ENCODE results near the gene RASA3.
"Not testable (repeated sequence)": the region's sequence is repeated elsewhere in the genome, so short reads cannot be mapped to it uniquely, and the experiment has no call there.

Gene RASA3

DNA sequence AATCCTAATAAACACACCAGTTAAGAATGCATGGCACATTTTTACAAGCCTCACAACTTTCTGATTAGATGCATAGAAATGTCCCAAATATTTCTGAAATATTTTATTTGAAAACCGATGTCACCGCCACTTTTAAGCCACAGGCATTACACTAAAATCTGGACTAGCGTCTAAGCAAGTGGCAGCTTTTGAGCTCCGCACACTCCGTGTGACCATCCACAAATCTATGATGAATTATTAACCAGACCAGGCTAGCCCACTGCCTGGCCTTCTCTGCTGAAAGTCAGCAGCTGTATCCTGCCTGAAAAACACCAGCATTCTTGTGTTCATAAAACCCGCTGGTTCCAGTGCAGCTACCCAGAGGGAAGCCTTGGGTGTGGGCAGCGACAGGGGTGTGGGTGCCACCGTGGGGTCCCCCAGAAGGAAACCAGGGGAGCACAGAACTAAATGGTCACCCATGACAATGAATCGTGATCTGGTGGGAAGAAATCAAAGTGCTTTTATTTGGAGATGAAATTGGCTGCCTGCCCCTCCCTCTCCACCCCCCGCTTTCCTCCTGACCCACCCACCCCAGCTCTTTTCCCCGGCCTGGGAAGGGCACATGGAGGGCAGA, 13.8 kb downstream of the RASA3 start:
- peak overlapping the region; percentile 65 for H3K4me3 ChIP-seq
- no peak for DNase-seq (ENCODE audit: low spot score)
- TF ChIP-seq, protein P1, sequence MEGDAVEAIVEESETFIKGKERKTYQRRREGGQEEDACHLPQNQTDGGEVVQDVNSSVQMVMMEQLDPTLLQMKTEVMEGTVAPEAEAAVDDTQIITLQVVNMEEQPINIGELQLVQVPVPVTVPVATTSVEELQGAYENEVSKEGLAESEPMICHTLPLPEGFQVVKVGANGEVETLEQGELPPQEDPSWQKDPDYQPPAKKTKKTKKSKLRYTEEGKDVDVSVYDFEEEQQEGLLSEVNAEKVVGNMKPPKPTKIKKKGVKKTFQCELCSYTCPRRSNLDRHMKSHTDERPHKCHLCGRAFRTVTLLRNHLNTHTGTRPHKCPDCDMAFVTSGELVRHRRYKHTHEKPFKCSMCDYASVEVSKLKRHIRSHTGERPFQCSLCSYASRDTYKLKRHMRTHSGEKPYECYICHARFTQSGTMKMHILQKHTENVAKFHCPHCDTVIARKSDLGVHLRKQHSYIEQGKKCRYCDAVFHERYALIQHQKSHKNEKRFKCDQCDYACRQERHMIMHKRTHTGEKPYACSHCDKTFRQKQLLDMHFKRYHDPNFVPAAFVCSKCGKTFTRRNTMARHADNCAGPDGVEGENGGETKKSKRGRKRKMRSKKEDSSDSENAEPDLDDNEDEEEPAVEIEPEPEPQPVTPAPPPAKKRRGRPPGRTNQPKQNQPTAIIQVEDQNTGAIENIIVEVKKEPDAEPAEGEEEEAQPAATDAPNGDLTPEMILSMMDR (IDR thresholded peaks at IDR 0.05): no peak
- peak overlapping the region; percentile 74 to 94 for H3K27ac ChIP-seq

DNA sequence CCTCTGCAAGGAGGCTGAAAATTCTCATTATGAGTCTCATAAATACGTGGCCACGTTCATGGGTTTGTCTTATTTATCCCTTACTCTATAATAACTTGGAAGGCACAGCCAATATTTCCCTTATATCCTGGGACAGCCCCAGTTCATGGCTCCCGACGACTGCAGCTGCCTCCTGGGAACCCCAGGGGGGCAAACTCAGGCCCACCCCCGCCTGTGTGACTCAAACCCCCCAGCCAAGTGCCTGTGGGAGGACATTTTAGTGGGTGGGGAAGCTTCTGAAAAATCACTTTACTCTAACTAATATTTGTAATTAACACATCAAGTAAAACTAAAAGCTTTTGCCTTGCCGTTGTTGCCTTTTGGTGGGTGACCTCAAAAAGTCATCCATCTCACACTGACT, 14.3 kb downstream of the RASA3 start:
- TF ChIP-seq, protein P1 (IDR thresholded peaks at IDR 0.05): no peak
- DNase-seq (ENCODE audit: low spot score): no peak

GRCh38 chr13:114117341-114117874, 15.0 kb downstream of the RASA3 start:
- not testable (repeated sequence) for H3K27ac ChIP-seq; DNase-seq (ENCODE audit: low spot score); H3K4me3 ChIP-seq

More for the DNA sequence above, 14.3 kb downstream of the RASA3 start:
- Histone ChIP-seq H3K27ac (peak overlapping the region in 1 of 2 donors; percentile 94), H3K4me3 (no peak overlapping the region)

DNA sequence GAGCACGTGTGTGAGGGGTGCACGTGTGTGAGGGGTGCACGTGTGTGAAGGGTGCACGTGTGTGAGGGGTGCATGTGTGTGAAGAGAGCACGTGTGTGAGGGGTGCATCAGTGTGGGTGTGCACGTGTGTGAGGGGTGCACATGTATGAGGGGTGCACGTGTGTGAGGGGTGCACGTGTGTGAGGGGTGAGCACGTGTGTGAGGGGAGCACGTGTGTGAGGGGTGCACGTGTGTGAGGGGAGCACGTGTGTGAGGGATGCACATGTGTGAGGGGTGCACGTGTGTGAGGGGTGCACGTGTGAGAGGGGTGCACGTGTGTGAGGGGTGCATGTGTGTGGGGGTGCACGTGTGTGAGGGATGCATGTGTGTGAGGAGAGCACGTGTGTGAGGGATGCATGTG, 15.7 kb downstream of the RASA3 start:
- DNase-seq (ENCODE audit: low spot score): no peak
- TF ChIP-seq, protein P1 (IDR thresholded peaks at IDR 0.05): no peak
- H3K27ac ChIP-seq: no peak overlapping the region
- no peak overlapping the region for H3K4me3 ChIP-seq

GRCh38 chr13:114115796-114116195, 16.6 kb downstream of the RASA3 start:
- TF ChIP-seq, protein P1 (IDR thresholded peaks at IDR 0.05): no peak
- no peak overlapping the region for H3K4me3 ChIP-seq
- peak overlapping the region in 1 of 2 donors; percentile 41 for H3K27ac ChIP-seq
- no peak for DNase-seq (ENCODE audit: low spot score)

- Histone ChIP-seq H3K27ac (peak overlapping the region in 1 of 2 donors; percentile 41), H3K4me3 (no peak overlapping the region)
- TF ChIP-seq, protein P1 (IDR thresholded peaks at IDR 0.05): no peak
- DNase-seq (ENCODE audit: low spot score): no peak
Observed at GRCh38 chr13:114115191-114115671, 17.2 kb downstream of the RASA3 start.

- not testable (repeated sequence) for DNase-seq (ENCODE audit: low spot score); H3K4me3 ChIP-seq; H3K27ac ChIP-seq
Observed at GRCh38 chr13:114114666-114115065, 17.8 kb downstream of the RASA3 start.

DNA sequence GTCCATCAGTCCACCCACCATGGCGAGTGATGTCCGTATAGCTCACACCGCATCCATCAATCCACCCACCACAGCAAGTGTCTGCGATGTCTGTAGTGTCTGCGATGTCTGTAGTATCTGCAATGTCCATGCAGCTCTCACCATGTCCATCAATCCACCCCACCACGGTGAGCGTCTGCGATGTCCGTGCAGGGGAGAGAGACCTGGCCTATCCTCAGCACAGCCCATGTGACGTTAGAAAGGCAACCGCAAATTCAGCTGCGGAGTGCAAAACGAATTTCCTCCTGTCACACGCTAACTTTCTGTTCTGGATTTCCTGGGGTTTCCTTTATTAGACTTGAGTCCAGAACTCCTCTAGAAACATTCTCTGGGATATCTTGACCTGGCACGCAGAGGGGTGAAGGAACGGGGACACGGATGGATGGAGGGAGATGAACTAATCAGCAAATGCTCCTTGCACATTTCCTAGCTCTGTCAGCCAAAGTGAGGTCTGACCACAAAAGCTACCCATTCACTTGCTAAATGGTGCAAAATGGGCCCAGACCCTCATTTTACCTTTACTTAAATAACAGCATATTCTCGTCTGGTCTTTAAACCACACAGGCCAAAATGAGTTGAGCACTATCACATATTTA, 18.3 kb downstream of the RASA3 start:
- TF ChIP-seq, protein P1 (IDR thresholded peaks at IDR 0.05): no peak
- H3K27ac ChIP-seq: no peak overlapping the region

GRCh38 chr13:114113395-114113794, 19.0 kb downstream of the RASA3 start:
- H3K27ac ChIP-seq; H3K4me3 ChIP-seq; DNase-seq (ENCODE audit: low spot score): not testable (repeated sequence)

More for the DNA sequence above, 18.3 kb downstream of the RASA3 start:
- H3K4me3 ChIP-seq: no peak overlapping the region
- no peak for DNase-seq (ENCODE audit: low spot score)
